ENCODE results near the gene HMHB1. TPM values are rescaled to one million over a fixed set of nuclear protein-coding genes. Genes with fewer than 3 reads are reported as not detected.

Gene HMHB1
- not detected in 2 replicates for total RNA-seq

GRCh38 chr5:143812085-143812705 lies at the start of gene HMHB1:
Gene HMHB1, plus strand, starts transcription at chr5:143812161.

